ENCODE data around the gene APOB. TPM values are rescaled to one million over a fixed set of nuclear protein-coding genes. Genes with fewer than 3 reads are reported as not detected.

APOB gene
- total and polyA plus RNA-seq, 2 of the 8 experiments (the other 6 are each of a cell fraction or from before 2014, with no cell fraction given), result 0.15 to 0.61 TPM

DNA sequence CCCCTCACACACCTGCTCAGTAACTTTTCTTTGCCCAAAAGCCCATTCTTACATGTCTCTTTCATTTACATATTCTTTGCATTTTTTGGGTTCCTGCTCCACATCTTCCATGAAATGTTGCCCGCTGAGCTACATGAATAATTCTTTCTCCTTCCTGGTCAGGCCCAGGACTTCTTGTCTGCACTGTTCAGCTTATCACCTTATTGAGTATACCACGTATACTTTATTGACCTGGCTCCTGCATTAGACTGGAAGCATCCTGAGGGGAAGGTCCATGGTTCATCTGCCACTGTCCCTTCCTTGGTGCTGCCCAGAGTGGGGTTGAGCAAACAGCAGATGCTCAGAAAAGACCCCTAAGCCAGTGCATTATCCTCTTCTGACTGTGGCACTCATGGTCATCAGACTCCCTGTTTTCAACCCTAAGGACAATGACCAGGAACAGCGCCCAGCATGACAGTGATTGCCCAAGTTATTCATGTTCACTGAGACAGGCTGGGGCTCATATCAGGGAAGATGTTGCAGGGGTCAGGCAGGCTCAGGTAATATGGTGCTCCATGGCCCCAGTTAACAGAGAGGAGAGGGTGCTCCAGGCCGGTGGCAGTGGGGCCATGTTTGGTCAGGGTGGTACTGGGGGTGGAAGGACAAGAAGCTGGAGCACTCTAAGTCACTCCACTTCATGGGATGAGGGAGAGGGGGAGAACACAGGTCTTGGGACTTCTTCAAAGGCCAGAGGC, 7.7 kb downstream of the APOB start (continued):
- TF ChIP-seq RXRA (IDR thresholded peaks at IDR 0.05; ENCODE audit: insufficient read depth, low read depth, low read length), result no peak
- no peak for TF ChIP-seq TEAD4 (IDR thresholded peaks at IDR 0.05; ENCODE audit: low read depth, low read length)
- TF ChIP-seq HDAC2 (IDR thresholded peaks at IDR 0.05; ENCODE audit: borderline replicate concordance in 1 of 2, low read depth in 2 of 2, low read length in 2 of 2), result no peak
- TF ChIP-seq SP1 (IDR thresholded peaks at IDR 0.05; ENCODE audit: low read depth, low read length), result no peak
- TF ChIP-seq CREB1 (IDR thresholded peaks at IDR 0.05), result no peak
- TF ChIP-seq NANOG (IDR thresholded peaks at IDR 0.05; ENCODE audit: insufficient read depth, low read depth, low read length, poor library complexity, severe bottlenecking), result no peak

All from H1 (cell line).